Suprapubic skin (tissue), 4 donors: ENCODE results near the gene ZNF286A. TPM values are rescaled to one million over a fixed set of nuclear protein-coding genes. Genes with fewer than 3 reads are reported as not detected.
A peak's percentile ranks its signal among the peaks of the same experiment; 100 is the strongest.
"Not testable (repeated sequence)": the region's sequence is repeated elsewhere in the genome, so short reads cannot be mapped to it uniquely, and the experiment has no call there.

Experiments used
- DNase-seq, 2 donors: peaks; one replicate each; pipeline ENCODE4 v3.0.0-alpha.2; 2019; ENCODE audit warnings: low spot score in 2 of 2
- H3K27ac ChIP-seq: fragments of 200-600 bp; sonication (generic); one replicate; pipeline ENCODE4 v1.5.1; 2019
- H3K27me3 ChIP-seq: fragments of 200-600 bp; sonication (generic); one replicate; pipeline ENCODE4 v1.5.1; 2019
- H3K36me3 ChIP-seq: fragments of 200-600 bp; sonication (generic); one replicate; pipeline ENCODE4 v1.5.1; 2019
- H3K4me1 ChIP-seq: fragments of 200-600 bp; sonication (generic); one replicate; pipeline ENCODE4 v1.5.1; 2019
- H3K4me3 ChIP-seq: fragments of 200-600 bp; sonication (generic); one replicate; pipeline ENCODE4 v1.5.1; 2019; ENCODE audit warnings: mild to moderate bottlenecking
- H3K9me3 ChIP-seq: fragments of 200-600 bp; sonication (generic); one replicate; pipeline ENCODE4 v1.5.1; 2019
- EP300 ChIP-seq: sonication (generic); formaldehyde crosslinking; IDR thresholded peaks from one replicate; pipeline ENCODE4 v1.6.1; 2017; ENCODE audit warnings: antibody characterized with exemption
- POLR2A ChIP-seq, 2 donors: fragments of 450-650 bp; IDR thresholded peaks; one replicate each; pipeline ENCODE4 v1.6.1; 2017; ENCODE audit warnings: antibody characterized with exemption in 2 of 2, mild to moderate bottlenecking in 2 of 2, moderate library complexity in 2 of 2
- POLR2AphosphoS5 ChIP-seq, 3 donors: sonication (generic); formaldehyde crosslinking; IDR thresholded peaks; one replicate each; pipeline ENCODE4 v1.6.1; 2017; ENCODE audit warnings: antibody characterized with exemption in 3 of 3
- WGBS: methylation state at CpG from one replicate; pipeline ENCODE4 v1.1.5; 2018; 5-methylcytosine and 5-hydroxymethylcytosine counted together
- total RNA-seq, 4 donors: library from RNA; depleted of rRNA; stranded (reverse); fragments of >200 nt; gene quantifications; one replicate each; pipeline ENCODE4 v1.1.0, GENCODE V29; 2016
- TF ChIP-seq, protein P1 (sequence below), 2 donors: fragments of 200-600 bp in 1 of 2; fragments of 450-650 bp in 1 of 2; sonication (generic) in 1 of 2; IDR thresholded peaks; one replicate each; pipeline ENCODE4 v1.5.1; 2016 to 2019; ENCODE audit warnings: antibody characterized with exemption in 2 of 2, mild to moderate bottlenecking in 1 of 2, moderate library complexity in 1 of 2

ZNF286A gene
- total RNA-seq, 4 donors from 2014 or later, result 12.9 to 22.3 (median 19.4) TPM

DNA sequence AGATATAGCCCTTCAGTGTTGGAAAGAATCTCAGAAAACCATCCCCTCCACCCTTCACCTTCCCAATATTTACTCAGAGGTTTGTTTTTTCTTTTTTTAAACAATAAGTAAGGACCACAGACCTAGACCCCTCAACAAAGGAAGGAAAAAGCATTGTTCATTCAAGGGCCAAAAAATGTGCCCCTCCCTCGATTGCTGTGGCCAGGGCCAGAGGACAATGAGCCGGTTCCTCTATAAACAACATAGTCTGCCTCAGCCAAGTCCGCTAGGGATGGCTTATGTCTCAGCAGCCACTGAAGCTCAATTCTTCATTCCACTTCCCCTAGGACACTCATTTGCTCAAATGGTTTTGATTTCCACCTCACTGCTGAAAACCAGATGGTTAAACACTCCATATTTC is 39.5 kb upstream of the ZNF286A start:
- Histone ChIP-seq H3K9me3 (no peaks in the 10 kb centered on the region), H3K27ac (no peak overlapping the region), H3K4me3 (no peak overlapping the region), H3K27me3 (no peaks in the 10 kb centered on the region), H3K4me1 (peaks cover 10% of the 10 kb centered on the region), H3K36me3 (no peaks in the 10 kb centered on the region)
- no peak for DNase-seq
- TF ChIP-seq, protein P1, sequence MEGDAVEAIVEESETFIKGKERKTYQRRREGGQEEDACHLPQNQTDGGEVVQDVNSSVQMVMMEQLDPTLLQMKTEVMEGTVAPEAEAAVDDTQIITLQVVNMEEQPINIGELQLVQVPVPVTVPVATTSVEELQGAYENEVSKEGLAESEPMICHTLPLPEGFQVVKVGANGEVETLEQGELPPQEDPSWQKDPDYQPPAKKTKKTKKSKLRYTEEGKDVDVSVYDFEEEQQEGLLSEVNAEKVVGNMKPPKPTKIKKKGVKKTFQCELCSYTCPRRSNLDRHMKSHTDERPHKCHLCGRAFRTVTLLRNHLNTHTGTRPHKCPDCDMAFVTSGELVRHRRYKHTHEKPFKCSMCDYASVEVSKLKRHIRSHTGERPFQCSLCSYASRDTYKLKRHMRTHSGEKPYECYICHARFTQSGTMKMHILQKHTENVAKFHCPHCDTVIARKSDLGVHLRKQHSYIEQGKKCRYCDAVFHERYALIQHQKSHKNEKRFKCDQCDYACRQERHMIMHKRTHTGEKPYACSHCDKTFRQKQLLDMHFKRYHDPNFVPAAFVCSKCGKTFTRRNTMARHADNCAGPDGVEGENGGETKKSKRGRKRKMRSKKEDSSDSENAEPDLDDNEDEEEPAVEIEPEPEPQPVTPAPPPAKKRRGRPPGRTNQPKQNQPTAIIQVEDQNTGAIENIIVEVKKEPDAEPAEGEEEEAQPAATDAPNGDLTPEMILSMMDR (IDR thresholded peaks at IDR 0.05), result no peak
- no peak for TF ChIP-seq POLR2A (IDR thresholded peaks at IDR 0.05)
- no peak for TF ChIP-seq POLR2AphosphoS5 (IDR thresholded peaks at IDR 0.05)
- TF ChIP-seq EP300, result no peak
- 54% methylated on average over 3 of the region's 3 CpGs for WGBS

- no peak for DNase-seq
- no peak overlapping the region for H3K27ac ChIP-seq
- H3K36me3 ChIP-seq, result no peaks in the 10 kb centered on the region
- H3K4me1 ChIP-seq, result peaks cover 10% of the 10 kb centered on the region
- H3K4me3 ChIP-seq, result no peak overlapping the region
- WGBS, result 84% methylated on average over 3 of the region's 3 CpGs
- no peaks in the 10 kb centered on the region for H3K27me3 ChIP-seq
- no peaks in the 10 kb centered on the region for H3K9me3 ChIP-seq
- no peak for TF ChIP-seq POLR2A (IDR thresholded peaks at IDR 0.05)
- no peak for TF ChIP-seq EP300
- TF ChIP-seq POLR2AphosphoS5 (IDR thresholded peaks at IDR 0.05), result no peak
- TF ChIP-seq, protein P1 (IDR thresholded peaks at IDR 0.05), result no peak
These were observed 36.9 kb upstream of the ZNF286A start for GRCh38 chr17:15662681-15663080.

DNA sequence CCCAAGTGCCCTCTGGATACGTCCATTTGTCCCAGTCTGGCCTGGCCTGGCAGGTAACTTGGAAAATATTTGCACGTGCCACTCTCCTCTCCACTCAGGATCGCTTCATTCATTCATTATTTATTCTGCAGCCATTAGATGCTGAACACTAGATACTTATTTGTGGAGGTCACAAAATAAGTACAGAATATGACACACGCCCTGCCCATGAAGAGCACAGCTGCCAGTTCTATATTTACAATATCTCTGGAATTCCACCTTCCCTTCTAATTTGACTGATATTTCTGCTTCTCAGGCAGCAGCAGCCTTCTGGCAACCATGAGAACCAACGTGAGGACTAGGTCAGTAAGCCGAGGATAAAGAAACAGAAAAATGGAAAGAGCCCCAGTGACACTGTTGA is 36.4 kb upstream of the ZNF286A start:
- H3K9me3 ChIP-seq, result no peaks in the 10 kb centered on the region
- H3K27ac ChIP-seq, result no peak overlapping the region
- TF ChIP-seq, protein P1 (IDR thresholded peaks at IDR 0.05), result no peak
- TF ChIP-seq POLR2AphosphoS5 (IDR thresholded peaks at IDR 0.05), result no peak
- TF ChIP-seq EP300, result no peak
- no peak for TF ChIP-seq POLR2A (IDR thresholded peaks at IDR 0.05)
- no peak overlapping the region for H3K4me3 ChIP-seq
- no peaks in the 10 kb centered on the region for H3K36me3 ChIP-seq
- no peak for DNase-seq
- no peaks in the 10 kb centered on the region for H3K27me3 ChIP-seq
- WGBS, result 91% methylated on average over 6 of the region's 6 CpGs
- peaks cover 8% of the 10 kb centered on the region for H3K4me1 ChIP-seq

DNA sequence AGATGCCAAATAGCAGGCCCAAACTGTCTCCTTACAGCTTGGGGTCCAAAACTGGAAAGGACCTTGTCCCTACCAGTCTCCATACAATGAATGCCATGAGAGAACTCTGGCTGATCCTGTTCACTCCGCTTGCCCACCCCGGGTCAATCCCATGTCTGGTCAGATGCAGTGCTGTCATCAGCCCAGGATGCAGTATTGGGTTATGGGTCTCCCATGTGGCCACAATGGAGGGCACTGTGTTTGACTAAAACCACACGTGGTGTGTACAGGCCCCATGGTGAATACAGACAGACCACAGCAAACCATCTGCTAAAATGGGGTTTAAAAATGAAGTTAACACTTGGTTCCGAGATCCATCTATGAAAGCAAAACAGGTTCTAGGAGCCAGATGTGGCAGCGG is 35.9 kb upstream of the ZNF286A start:
- no peak for DNase-seq

GRCh38 chr17:15669526-15669925 is 30.0 kb upstream of the ZNF286A start:
- H3K27ac ChIP-seq, H3K4me3 ChIP-seq, DNase-seq, H3K27me3 ChIP-seq, H3K4me1 ChIP-seq, H3K36me3 ChIP-seq, H3K9me3 ChIP-seq: not testable (repeated sequence)
- 68% methylated on average over 4 of the region's 5 CpGs for WGBS

More for the DNA sequence above, 35.9 kb upstream of the ZNF286A start:
- Histone ChIP-seq H3K27me3 (no peaks in the 10 kb centered on the region), H3K9me3 (no peaks in the 10 kb centered on the region), H3K4me1 (peaks cover 4% of the 10 kb centered on the region), H3K27ac (no peak overlapping the region), H3K4me3 (no peak overlapping the region), H3K36me3 (no peaks in the 10 kb centered on the region)
- 97% methylated on average over 5 of the region's 5 CpGs for WGBS
- TF ChIP-seq, protein P1 (IDR thresholded peaks at IDR 0.05), result no peak
- no peak for TF ChIP-seq EP300
- no peak for TF ChIP-seq POLR2AphosphoS5 (IDR thresholded peaks at IDR 0.05)

DNA sequence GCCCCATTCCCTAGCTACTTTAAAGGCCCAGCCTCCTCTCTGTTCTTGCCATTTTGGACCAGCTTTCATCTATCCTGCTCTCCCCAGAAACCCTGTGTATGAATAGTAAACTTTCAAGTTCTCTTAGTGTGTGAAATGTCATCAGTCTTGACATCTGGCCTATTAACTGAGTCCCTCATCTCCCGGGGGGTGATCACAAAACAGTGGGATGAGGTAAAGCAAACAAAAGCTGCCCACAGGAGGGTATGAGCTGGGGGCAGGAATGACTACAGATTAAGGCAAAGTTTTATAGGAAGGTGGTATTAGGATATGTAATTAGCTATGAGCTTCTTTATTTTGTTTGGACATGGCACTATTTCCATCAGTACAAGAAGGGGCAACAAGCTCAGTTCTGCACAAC is 24.9 kb upstream of the ZNF286A start:
- 91% methylated on average over 1 of the region's 1 CpG for WGBS
- DNase-seq, H3K27ac ChIP-seq: not testable (repeated sequence)

DNA sequence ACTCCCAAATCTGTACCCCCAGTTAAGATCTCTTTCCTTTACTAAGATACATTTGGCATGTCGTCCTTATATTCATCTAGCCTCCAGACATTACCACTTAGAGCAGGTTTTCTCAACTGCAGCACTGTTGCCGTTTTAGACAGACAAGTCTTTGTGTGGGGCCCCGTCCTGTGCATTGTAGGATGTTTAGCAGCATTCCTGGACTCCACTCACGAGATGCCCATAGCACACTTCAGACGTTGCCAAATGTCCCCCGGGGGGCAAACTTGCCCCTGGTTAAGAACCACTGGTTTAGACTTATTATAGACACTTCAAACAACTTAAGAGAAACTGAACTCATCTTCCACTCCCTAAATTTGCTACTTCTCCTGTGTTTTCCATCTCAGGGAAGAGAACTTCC is 23.6 kb upstream of the ZNF286A start:
- WGBS, result 80% methylated on average over 6 of the region's 6 CpGs
- not testable (repeated sequence) for H3K9me3 ChIP-seq, H3K36me3 ChIP-seq, H3K27ac ChIP-seq, H3K27me3 ChIP-seq, H3K4me1 ChIP-seq, H3K4me3 ChIP-seq, DNase-seq

More for the DNA sequence above, 24.9 kb upstream of the ZNF286A start:
- not testable (repeated sequence) for H3K36me3 ChIP-seq, H3K4me3 ChIP-seq, H3K27me3 ChIP-seq, H3K4me1 ChIP-seq, H3K9me3 ChIP-seq

GRCh38 chr17:15683135-15683534 is 16.4 kb upstream of the ZNF286A start:
- H3K4me3 ChIP-seq, H3K36me3 ChIP-seq, H3K4me1 ChIP-seq, H3K27ac ChIP-seq, DNase-seq, H3K9me3 ChIP-seq, H3K27me3 ChIP-seq: not testable (repeated sequence)
- 98% methylated on average over 3 of the region's 3 CpGs for WGBS

GRCh38 chr17:15683824-15684478 is 15.6 kb upstream of the ZNF286A start, which contains the start of gene TRIM16:
TSS of gene TRIM16 (minus strand) at chr17:15684311. CDS start at chr17:15651609, 32,702 bp downstream.
- H3K4me3 ChIP-seq, result peak within 1 kb of the TSS; percentile 48
- H3K9me3 ChIP-seq, H3K27me3 ChIP-seq, H3K27ac ChIP-seq, H3K4me1 ChIP-seq, H3K36me3 ChIP-seq: not testable (repeated sequence)
- 1% methylated on average over 24 of the region's 35 CpGs for WGBS
- peak; percentile 87 to 90 for DNase-seq
